HG03439 (cell line): ENCODE measurements around the gene BCL7C.
"Not testable (repeated sequence)": the region's sequence is repeated elsewhere in the genome, so short reads cannot be mapped to it uniquely, and the experiment has no call there.

Experiments used
- ATAC-seq: cut with Tn5 transposase; IDR thresholded peaks from one replicate; pipeline ENCODE4 v1.9.1; 2021; ENCODE audit warnings: mild to moderate bottlenecking, moderate library complexity; ENCODE audit not compliant: unreplicated experiment

The BCL7C gene

DNA sequence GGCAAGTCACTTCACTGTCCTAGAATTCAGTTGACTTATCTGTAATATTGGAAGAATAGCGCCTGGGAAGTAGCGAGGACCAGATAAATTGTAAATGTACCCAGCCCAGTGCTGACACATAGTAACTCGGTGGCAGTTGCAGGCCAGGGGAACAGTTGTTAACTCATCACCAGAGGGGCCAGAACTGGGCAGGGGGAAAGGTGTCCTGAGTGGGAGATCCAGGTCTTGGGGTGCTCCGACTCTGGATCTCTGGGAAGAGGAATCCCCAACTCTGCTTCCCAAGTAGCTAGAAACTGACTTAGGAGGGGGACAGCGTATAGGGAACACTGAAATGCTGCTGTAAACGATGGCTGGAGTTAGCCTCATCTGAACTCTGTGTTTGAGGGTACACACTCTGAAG is 23.0 kb downstream of the BCL7C start:
- no peak for ATAC-seq

DNA sequence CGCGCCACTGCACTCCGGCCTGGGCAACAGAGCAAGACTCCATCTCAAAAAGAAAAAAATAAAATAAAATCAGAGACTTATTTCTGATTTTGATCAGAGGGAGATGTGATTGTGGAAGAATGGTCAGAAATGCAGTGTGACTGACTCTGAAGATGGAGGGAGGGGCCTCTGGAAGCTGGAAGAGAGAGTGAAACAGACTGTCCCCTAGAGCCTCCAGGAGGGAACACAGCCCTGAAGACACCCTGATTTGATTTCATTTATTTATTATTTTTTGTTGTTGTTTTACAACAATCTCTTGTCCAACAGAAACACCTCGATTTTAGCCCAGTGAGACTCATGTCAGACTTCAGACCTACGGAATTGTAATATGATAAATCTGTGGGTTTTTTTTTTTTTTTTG is 26.1 kb downstream of the BCL7C start:
- no peak for ATAC-seq

DNA sequence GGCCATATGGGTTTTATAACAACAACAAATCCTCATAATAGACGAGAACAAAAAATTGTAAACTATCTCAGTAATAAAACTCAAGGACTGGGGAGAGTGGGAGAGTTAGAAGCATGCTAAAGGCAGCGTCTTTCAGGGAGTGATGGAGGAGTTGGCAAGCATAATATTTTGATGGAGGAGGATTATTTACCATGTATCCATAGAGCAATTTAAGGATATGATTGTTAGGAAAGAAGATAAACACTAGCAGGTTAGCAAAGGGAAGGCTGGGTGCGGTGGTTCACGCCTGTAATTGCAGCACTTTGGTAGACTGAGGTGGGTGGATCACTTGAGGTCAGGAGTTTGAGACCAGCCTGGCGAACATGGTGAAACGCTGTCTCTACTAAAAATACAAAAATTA is 27.8 kb downstream of the BCL7C start:
- ATAC-seq: no peak

DNA sequence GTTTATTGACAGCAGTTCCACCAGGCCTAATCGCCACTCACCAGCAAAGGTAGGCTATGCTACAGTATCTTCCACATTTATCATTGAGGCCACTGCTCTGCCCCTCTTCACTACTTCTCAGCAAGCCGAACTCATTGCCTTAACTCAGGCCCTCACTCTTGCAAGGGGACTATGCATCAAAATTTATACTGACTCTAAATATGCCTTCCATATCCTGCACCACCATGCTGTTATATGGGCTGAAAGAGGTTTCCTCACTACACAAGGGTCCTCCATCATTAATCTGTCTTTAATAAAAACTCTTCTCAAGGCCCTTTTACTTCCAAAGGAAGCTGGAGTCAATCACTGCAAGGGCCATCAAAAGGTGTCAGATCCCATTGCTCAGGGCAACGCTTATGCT is 30.7 kb downstream of the BCL7C start:
- not testable (repeated sequence) for ATAC-seq

DNA sequence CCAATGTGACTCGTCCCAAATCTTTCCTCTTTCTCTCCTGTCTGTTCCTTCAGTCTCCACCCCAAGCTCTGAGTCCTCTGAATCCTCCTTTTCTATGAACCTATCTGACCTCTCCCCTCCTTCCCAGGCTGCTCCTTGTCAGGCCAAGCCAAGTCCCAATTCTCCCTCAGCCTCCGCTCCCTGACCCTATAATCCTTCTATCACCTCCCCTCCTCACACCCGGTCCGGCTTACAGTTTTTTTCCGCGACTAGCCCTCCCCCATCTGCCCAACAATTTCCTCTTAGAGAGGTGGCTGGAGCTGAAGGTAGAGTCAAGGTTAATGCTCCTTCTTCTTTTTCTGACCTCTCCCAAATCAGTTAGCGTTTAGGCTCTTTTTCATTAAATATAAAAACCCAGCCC is 33.1 kb downstream of the BCL7C start:
- not testable (repeated sequence) for ATAC-seq

DNA sequence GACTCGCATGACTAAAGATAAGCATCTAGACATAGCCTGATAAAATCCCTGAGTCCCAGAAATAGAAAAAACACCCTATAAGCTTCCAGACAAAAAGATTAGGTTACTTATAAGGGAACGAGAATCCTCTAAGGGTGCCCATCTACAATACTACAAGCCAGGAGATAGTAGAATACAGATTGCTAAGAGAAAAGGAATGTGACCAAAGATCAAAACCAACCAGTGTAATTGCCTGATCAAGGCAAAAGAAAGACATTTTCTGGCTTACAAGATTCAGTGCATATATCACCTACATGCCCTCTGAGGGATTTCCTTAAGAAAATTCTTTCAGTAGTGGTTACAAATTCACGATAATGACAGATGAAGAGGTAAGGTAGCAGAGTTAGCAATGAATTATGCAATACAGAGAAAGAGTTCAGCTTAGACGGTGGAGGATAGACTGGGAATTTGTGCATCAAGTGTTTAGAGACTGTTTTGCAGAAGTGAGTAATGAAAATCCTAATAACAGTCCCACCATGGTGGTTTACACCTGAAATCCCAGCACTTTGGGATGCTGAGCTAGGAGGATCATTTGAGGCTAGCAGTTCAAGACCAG is 35.0 kb downstream of the BCL7C start:
- no peak for ATAC-seq

DNA sequence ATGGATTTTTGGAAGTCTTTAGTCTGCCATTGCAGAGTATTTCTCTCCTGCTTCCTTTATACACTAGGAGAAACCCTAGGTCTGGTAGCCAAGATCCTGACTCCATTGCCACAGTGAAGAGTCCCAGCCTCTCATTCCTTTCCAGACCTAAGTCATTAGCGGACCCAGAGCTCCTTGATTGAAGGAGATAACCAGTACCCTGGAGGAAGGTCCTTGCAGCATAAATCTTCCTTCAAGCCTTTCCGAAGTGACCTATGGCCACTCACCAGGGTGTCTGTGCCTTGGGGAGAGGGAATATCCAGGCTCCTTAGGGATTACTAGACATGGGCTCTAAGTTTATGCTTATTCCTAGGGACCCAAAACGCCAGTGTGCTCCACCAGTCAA is 35.8 kb downstream of the BCL7C start:
- no peak for ATAC-seq

DNA sequence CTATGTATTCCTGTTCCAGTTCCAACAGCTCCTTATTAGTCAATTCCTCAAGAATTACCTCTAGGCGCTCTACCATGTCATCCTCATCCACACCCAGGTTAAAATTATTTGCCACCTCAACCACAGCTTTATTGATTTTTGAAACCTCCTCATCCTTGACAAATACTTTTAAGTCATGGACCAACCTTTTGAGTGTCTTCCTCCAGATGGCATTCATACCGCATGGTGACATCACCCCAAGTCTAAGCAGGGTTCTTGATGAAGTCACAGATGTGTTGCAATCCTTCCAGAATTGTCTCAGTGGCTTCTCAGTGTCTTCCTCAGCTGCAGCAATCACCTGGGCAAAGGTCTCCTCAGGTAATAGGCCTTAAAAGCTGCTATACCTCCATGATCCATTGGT is 40.1 kb downstream of the BCL7C start:
- no peak for ATAC-seq

DNA sequence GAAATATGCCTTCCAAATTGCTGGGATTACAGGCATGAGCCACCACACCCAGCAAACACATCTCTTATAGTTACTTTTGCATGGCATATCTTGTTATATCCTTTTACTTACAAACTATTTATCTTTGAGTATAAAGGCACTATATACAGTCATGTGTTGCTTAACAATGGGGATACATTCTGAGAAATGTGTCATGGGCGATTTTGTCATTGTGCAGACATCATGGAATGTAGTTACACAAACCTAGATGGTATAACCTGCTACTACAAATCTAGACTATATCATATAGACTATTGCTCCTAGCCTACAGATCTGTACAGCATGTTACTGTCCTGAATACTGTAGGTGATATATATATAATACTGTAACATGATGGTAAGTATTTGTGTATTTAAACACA is 43.6 kb downstream of the BCL7C start:
- ATAC-seq: no peak

DNA sequence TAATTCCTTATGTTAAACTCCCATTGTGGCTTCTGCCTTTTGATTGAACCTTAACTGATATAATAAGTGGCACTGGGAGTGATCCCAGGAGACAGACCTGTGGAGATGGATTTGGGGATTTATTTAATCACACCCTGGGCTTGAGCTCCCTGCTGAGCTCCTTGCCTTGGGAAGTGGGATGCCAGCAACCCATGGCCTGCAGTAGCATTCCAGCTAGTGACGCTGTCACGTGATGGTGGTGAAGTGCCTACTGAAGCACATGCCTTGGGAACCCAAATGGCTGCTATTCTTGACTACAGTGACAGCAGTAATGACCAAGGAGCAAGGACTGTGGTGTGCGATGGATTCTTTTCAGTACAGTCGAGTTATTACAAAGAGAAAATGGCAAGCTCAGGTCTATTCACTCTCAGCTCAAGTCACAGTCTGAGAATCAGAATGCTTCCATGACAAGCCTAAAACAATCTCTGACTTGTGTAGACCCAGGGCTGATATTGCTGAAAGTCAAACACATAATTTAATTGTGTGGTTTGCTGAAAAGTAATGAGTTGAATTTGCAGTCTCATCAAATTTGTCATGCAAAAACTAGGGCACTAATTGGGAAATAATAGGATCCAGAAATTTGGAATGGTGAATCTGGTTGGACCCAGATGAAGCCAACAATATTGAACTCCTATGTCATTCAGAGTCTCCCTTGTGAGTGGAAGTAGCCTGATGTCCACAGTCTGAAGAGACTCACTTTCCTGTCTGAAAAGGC is 47.1 kb downstream of the BCL7C start:
- no peak for ATAC-seq

DNA sequence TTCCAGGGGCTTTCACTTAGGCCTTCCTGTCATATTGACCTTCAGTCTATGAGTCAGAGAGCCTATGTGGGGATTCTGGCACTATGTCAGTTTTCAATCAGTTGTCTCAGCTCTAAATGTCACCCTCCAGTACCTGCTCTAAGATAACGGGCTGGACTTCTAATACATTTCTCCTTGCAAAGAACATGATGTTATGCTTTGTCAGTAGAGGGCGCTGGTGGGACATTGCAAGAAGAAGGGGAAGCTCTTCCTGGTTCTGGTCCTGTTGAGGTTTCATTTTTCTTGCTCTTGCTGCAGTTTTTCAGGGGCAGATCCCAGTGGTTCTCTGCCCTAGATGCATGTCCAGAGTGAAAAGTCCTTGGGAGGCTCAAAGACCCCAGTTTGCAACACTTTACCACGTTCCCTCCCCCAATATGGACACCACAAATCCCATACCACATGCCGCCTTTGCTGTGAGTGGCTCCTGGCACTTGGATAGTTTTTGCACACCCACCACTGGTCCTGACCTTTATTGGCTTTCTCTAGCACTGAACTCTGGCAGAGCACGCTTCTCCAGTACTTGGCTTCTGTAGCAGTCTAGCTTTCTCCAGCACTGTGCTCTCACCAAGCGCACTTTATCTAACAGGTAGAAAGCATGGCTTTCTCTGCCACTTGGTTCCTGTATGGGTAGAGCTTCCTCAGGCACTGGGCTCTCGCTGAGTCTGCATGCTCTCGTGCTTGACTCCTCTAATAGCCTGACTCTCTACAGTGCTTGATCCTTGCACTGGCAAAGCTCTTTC is 49.0 kb downstream of the BCL7C start:
- no peak for ATAC-seq

DNA sequence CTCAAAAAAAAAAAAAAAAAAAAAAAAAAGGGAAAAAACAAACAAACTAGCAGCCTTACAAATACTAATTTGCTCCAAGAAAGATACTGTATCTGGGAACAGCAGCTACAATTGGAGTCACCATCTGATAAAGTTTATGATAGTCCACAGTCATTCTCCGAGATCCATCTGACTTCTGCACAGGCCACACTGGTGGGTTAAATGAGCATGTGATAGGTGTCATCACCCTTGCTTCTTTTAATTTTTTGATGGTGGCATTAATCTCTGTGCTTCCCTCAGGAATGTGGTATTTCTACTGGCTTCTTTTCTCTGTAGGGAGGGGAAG is 49.6 kb downstream of the BCL7C start:
- no peak for ATAC-seq

DNA sequence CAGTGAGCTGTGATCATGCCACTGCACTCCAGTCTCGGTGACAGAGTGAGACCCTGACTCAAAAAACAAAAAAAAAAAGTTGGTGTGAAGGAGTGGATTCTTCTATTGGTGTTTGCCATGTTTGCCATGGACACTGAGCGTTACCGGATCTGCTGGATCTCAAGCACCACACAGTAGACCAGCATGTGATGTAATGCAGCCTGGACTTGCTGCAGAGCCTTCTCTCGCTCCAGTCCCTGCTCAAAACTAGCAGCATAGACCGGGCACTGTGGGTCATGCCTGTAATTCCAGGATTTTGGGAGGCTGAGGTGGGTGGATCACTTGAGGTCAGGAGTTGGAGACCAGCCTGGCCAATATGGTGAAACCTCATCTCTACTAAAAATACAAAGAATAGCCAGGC is 50.4 kb downstream of the BCL7C start:
- no peak for ATAC-seq

DNA sequence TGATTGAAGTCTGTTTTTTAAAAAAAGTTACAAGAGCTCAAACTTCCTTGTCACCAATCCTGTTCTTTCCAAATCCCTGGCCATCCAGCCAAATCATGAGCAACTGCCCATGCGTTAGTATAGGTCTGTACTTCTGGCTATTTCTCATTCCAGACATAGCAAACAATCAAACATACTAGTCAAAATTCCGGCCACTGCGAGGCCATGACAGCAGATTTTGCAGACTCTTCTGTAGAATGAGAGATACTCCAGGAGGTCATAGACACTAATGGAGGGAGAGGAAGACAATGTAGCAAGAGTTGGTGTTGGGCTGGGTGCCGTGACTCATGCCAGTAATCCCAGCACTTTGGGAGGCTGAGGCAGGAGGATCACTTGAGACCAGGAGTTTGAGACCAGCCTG is 50.9 kb downstream of the BCL7C start:
- no peak for ATAC-seq

DNA sequence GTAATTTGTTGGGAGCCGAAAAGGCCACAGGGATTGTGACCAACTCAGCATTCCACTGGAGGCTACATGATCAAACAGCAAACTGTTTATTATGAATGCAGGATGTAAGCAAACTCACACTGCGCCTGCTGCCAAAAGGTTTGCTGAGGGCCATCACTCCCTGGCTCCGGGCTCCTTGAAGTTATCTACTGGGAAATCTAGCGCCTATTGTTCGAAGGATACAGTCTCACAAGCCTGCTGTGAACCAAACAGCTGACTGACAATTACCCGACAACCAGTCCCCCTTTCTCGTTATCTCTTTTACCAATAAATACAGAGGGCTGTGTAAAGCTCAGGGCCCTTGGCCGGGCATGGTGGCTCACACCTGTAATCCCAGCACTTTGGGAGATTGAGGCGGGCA is 52.5 kb downstream of the BCL7C start:
- ATAC-seq: no peak

DNA sequence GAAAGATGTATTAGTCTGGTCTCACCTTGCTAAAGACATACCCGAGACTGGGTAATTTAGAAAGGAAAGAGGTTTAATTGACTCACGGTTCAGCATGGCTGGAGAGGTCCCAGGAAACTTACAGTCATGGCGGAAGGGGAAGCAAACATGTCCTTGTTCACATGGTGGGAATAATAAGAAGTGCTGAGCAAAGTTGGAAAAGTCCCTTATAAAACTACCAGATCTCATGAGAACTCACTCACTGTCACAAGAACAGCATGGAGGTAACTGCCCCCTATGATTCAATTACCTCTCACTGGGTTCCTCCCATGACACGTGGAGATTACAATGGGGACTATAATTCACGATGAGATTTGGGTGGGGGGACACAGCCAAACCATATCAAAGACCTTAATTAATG is 53.3 kb downstream of the BCL7C start:
- ATAC-seq: no peak

DNA sequence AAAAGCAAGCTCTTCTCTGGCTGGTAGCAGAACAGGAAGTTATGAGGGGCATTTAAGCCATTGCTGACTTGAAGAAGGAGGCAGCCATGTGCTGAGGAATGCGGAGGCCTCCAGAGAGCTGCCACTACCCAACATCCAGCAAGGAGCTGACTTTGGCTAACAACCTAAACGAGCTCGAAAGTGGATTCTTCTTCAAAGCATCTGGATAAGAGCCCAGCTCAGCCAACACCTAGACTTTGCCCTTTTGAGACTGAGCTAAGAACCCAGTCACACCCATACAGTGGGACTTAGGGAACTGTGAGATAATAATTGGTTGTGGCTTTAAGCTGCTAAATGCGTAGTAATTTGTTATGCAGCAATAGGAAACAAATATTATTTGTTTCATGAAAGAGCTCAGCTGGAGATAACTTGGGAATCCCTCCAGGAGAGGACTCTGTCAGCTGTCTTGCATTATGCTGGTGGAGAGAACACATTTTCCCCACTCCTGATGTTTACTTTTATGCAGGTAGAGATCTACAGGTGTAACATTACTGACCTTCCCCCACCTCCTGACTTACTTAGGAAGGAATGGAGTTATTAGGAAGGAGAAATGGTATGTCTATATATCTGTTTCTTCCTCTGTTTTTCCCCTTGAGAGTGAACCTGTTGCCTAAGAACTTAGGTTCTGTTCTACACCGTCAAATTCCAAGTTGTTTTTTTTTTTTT is 54.2 kb downstream of the BCL7C start:
- no peak for ATAC-seq

DNA sequence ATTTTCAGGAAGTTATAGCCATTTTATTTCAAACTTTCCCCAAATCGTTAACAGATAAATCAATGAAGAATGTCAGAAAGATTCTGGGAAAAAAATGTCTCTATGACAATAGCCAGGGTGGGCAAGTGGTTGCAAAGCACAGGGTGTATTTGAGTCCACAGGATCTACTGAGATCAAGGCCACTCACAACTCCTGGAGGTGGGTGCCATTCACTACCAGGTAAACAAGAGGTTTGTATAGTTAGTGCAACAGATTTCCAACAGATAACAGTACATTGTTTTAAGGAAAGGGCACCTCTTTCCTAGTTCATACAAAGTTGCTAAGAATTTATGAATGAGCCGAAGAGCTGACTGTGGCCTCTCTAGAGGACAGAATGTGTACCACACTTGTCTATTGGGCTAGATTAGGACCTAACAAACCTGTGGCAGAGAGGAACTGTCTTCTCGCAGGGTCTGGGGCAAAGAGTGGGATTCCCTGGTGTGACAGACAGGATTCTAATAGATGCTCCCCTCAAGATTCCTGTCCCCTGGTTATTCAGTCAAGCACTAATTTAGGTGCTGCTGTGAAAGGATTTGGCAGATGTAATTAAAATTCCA is 54.9 kb downstream of the BCL7C start:
- ATAC-seq: no peak

DNA sequence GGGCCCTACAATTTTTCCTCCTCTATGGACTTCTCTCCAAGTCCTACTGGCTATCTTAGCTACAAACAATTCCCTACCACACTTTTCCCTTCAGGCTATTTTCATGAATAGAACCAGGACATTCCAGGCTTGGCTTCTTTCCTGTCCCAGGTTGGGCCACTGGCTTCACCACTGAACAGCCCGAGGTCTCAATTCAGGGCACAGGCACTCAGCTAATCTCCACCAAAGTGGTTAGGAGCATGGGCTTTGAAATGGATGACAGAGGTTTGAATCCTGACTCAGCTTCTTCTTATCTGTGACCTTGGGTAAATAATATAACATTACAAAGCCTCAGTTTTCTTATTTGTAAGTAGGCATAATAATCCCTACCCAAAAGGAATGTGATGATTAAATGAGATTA is 56.0 kb downstream of the BCL7C start:
- ATAC-seq: no peak
